Measurements from ENCODE around the gene BARX1.

Gene BARX1

DNA sequence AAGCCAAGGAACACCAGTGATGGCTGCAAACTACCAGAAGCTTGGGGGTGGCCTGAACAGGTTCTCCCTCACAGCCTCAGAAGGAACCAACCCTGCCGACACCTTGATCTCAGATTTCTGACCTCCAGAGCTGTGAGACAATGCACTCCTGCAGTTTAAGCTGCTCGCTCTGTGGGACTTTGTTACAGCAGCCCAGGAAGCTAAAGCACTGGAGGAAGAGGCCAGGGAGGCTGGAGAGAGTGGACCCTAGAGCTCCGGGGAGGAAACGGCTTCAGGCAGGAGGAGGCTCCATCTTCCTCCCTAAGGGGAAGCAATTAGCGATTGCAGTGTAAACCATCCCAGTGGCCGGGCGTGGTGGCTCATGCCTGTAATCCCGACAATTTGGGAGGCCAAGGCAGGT, 25.1 kb downstream of the BARX1 start:
- ATAC-seq: no peak
- TF ChIP-seq, protein P1, sequence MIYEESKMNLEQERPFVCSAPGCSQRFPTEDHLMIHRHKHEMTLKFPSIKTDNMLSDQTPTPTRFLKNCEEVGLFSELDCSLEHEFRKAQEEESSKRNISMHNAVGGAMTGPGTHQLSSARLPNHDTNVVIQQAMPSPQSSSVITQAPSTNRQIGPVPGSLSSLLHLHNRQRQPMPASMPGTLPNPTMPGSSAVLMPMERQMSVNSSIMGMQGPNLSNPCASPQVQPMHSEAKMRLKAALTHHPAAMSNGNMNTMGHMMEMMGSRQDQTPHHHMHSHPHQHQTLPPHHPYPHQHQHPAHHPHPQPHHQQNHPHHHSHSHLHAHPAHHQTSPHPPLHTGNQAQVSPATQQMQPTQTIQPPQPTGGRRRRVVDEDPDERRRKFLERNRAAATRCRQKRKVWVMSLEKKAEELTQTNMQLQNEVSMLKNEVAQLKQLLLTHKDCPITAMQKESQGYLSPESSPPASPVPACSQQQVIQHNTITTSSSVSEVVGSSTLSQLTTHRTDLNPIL (CRISPR knock-in tag; IDR thresholded peaks at IDR 0.05; ENCODE audit: low read depth): no peak
- TF ChIP-seq ZFP3 (CRISPR knock-in tag; IDR thresholded peaks at IDR 0.05): no peak
- no peak for TF ChIP-seq CSDC2 (CRISPR knock-in tag; IDR thresholded peaks at IDR 0.05)
- no peak for TF ChIP-seq ZC3H10 (CRISPR knock-in tag; IDR thresholded peaks at IDR 0.05)
- TF ChIP-seq ISL1 (CRISPR knock-in tag; IDR thresholded peaks at IDR 0.05): no peak
- TF ChIP-seq, protein P2, sequence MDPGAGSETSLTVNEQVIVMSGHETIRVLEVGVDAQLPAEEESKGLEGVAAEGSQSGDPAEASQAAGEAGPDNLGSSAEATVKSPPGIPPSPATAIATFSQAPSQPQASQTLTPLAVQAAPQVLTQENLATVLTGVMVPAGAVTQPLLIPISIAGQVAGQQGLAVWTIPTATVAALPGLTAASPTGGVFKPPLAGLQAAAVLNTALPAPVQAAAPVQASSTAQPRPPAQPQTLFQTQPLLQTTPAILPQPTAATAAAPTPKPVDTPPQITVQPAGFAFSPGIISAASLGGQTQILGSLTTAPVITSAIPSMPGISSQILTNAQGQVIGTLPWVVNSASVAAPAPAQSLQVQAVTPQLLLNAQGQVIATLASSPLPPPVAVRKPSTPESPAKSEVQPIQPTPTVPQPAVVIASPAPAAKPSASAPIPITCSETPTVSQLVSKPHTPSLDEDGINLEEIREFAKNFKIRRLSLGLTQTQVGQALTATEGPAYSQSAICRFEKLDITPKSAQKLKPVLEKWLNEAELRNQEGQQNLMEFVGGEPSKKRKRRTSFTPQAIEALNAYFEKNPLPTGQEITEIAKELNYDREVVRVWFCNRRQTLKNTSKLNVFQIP (CRISPR knock-in tag; IDR thresholded peaks at IDR 0.05; ENCODE audit: borderline replicate concordance, low read depth): no peak
- TF ChIP-seq BACH2 (CRISPR knock-in tag; IDR thresholded peaks at IDR 0.05; ENCODE audit: borderline replicate concordance): no peak
- no peak for TF ChIP-seq RARB (CRISPR knock-in tag; IDR thresholded peaks at IDR 0.05)
- TF ChIP-seq GLIS3 (CRISPR knock-in tag; IDR thresholded peaks at IDR 0.05): no peak
- TF ChIP-seq TSHZ2 (CRISPR knock-in tag; IDR thresholded peaks at IDR 0.05): no peak
- TF ChIP-seq OSR1 (CRISPR knock-in tag; IDR thresholded peaks at IDR 0.05): no peak
- TF ChIP-seq ZNF70 (CRISPR knock-in tag; IDR thresholded peaks at IDR 0.05): no peak
- no peak for TF ChIP-seq TOX (CRISPR knock-in tag; IDR thresholded peaks at IDR 0.05; ENCODE audit: borderline replicate concordance)
- no peak for TF ChIP-seq SNAI2 (CRISPR knock-in tag; IDR thresholded peaks at IDR 0.05)
- no peak for TF ChIP-seq TCF4 (CRISPR knock-in tag; IDR thresholded peaks at IDR 0.05; ENCODE audit: borderline replicate concordance)
- no peak for TF ChIP-seq CSRNP3 (CRISPR knock-in tag; IDR thresholded peaks at IDR 0.05)
- no peak for TF ChIP-seq PPARA (CRISPR knock-in tag; IDR thresholded peaks at IDR 0.05; ENCODE audit: borderline replicate concordance)
- TF ChIP-seq ARNTL (CRISPR knock-in tag; IDR thresholded peaks at IDR 0.05; ENCODE audit: borderline replicate concordance, low read depth): no peak

GRCh38 chr9:93929231-93929630, 25.9 kb downstream of the BARX1 start:
- TF ChIP-seq OSR1 (CRISPR knock-in tag; IDR thresholded peaks at IDR 0.05) (no peak), TSHZ2 (CRISPR knock-in tag; IDR thresholded peaks at IDR 0.05) (no peak), ESRRG (CRISPR knock-in tag; IDR thresholded peaks at IDR 0.05) (no peak), ZC3H10 (CRISPR knock-in tag; IDR thresholded peaks at IDR 0.05) (no peak)
- TF ChIP-seq, protein P2 (CRISPR knock-in tag; IDR thresholded peaks at IDR 0.05; ENCODE audit: borderline replicate concordance, low read depth): no peak
- no peak for ATAC-seq
